Measurements from ENCODE around the gene ATP8B1. TPM values are rescaled to one million over a fixed set of nuclear protein-coding genes. Genes with fewer than 3 reads are reported as not detected.
A peak's percentile ranks its signal among the peaks of the same experiment; 100 is the strongest.

Gene ATP8B1
- polyA plus RNA-seq, 2 of the 4 experiments (the other 2 are of a cell fraction), result 7.1 to 23.4 TPM

DNA sequence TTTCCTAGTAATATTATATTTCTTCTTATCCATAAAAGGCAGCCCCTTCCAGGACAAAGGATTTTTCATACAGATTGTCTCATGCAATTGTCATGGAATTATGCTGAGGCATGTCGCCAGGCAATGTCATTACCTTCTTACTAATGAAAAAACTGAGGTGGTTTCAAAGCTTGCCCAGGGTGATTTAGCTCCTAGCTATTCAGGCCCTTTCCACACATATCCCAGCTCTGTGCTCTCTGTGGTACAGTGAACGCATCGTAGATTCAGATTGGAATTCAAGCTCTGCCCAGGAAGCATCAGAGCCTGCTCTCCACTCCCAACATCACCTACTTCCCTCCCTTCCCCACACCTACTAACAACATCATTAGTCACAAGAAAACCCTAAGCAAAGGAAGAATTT lies 60.1 kb downstream of the ATP8B1 start:
- POLR2A ChIA-PET, result no interaction called here
- DNase-seq (ENCODE audit: low read depth in 1 of 2, low spot score in 1 of 2), result no peak
- H3K27ac ChIP-seq, result peak overlapping the region; percentile 64 to 89
- H3K4me1 ChIP-seq, result peaks cover 73% of the 10 kb centered on the region
- H3K9me3 ChIP-seq, result no peaks in the 10 kb centered on the region
- no peak overlapping the region for H3K4me3 ChIP-seq
- peak; percentile 47 to 55; a peak in 3 of 6 replicates for ATAC-seq
- peak overlapping the region; percentile 53 for H3K4me2 ChIP-seq
- TF ChIP-seq SMC3 (IDR thresholded peaks at IDR 0.05), result no peak
- no peak for TF ChIP-seq NR3C1 (IDR thresholded peaks at IDR 0.05)
- TF ChIP-seq HOXB5 (CRISPR knock-in tag; IDR thresholded peaks at IDR 0.05), result no peak
- TF ChIP-seq RCOR1 (IDR thresholded peaks at IDR 0.05; ENCODE audit: low read depth, low read length), result no peak
- no peak for TF ChIP-seq ZC3H11A (IDR thresholded peaks at IDR 0.05)
- no peak for TF ChIP-seq RNF2 (IDR thresholded peaks at IDR 0.05; ENCODE audit: borderline replicate concordance, low read depth)
- no peak for TF ChIP-seq EHF (CRISPR knock-in tag; IDR thresholded peaks at IDR 0.05)
- TF ChIP-seq, protein P1, sequence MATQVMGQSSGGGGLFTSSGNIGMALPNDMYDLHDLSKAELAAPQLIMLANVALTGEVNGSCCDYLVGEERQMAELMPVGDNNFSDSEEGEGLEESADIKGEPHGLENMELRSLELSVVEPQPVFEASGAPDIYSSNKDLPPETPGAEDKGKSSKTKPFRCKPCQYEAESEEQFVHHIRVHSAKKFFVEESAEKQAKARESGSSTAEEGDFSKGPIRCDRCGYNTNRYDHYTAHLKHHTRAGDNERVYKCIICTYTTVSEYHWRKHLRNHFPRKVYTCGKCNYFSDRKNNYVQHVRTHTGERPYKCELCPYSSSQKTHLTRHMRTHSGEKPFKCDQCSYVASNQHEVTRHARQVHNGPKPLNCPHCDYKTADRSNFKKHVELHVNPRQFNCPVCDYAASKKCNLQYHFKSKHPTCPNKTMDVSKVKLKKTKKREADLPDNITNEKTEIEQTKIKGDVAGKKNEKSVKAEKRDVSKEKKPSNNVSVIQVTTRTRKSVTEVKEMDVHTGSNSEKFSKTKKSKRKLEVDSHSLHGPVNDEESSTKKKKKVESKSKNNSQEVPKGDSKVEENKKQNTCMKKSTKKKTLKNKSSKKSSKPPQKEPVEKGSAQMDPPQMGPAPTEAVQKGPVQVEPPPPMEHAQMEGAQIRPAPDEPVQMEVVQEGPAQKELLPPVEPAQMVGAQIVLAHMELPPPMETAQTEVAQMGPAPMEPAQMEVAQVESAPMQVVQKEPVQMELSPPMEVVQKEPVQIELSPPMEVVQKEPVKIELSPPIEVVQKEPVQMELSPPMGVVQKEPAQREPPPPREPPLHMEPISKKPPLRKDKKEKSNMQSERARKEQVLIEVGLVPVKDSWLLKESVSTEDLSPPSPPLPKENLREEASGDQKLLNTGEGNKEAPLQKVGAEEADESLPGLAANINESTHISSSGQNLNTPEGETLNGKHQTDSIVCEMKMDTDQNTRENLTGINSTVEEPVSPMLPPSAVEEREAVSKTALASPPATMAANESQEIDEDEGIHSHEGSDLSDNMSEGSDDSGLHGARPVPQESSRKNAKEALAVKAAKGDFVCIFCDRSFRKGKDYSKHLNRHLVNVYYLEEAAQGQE (IDR thresholded peaks at IDR 0.05), result no peak
- TF ChIP-seq, protein P2, sequence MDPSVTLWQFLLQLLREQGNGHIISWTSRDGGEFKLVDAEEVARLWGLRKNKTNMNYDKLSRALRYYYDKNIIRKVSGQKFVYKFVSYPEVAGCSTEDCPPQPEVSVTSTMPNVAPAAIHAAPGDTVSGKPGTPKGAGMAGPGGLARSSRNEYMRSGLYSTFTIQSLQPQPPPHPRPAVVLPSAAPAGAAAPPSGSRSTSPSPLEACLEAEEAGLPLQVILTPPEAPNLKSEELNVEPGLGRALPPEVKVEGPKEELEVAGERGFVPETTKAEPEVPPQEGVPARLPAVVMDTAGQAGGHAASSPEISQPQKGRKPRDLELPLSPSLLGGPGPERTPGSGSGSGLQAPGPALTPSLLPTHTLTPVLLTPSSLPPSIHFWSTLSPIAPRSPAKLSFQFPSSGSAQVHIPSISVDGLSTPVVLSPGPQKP (IDR thresholded peaks at IDR 0.05; ENCODE audit: low read depth, low read length), result no peak
- no peak for TF ChIP-seq CHD2 (IDR thresholded peaks at IDR 0.05; ENCODE audit: low read length, partially characterized antibody)
- no peak for TF ChIP-seq EHMT2 (IDR thresholded peaks at IDR 0.05; ENCODE audit: low read depth)
- TF ChIP-seq, protein P3, sequence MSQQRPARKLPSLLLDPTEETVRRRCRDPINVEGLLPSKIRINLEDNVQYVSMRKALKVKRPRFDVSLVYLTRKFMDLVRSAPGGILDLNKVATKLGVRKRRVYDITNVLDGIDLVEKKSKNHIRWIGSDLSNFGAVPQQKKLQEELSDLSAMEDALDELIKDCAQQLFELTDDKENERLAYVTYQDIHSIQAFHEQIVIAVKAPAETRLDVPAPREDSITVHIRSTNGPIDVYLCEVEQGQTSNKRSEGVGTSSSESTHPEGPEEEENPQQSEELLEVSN (IDR thresholded peaks at IDR 0.05; ENCODE audit: borderline replicate concordance, low read depth), result no peak
- TF ChIP-seq JUN (IDR thresholded peaks at IDR 0.05), result no peak
- TF ChIP-seq HDAC2 (IDR thresholded peaks at IDR 0.05), result no peak
- no peak for TF ChIP-seq ZSCAN20 (CRISPR knock-in tag; IDR thresholded peaks at IDR 0.05)
- TF ChIP-seq CBX2 (IDR thresholded peaks at IDR 0.05; ENCODE audit: borderline replicate concordance, low read depth), result no peak
- FAIRE-seq, result no peak
- 41% methylated on average over 3 of the region's 3 CpGs for WGBS (ENCODE audit: missing lambda C conversion rate)
- CTCF ChIA-PET, result interaction anchor here (1.1 to 1.5 kb wide), 3 partner anchors 13 to 379 kb away, joined by 3 to 6 read pairs (median 3); no protein-coding TSS in a partner anchor

DNA sequence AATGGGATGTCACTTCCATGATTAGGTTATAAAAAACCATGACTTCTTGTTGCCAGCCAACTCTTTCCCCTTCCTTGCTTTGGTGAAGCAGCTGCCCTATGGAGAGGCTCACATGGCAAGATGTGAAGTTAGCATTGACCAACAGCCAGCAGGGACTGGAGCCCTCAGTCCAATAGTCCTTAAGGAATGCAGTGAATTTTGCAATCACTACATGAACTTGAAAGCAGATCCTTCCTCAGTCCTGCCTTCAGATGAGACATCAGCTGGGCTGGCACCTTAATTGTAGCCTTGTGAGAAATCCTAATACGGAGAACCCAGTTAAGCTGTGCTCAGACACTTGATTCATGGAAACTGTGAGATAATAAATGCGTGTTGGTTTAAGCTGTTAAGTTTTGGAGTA lies 61.8 kb downstream of the ATP8B1 start:
- DNase-seq (ENCODE audit: low read depth in 1 of 2, low spot score in 1 of 2) (no peak), FAIRE-seq (no peak), ATAC-seq (no peak)
- Histone ChIP-seq H3K27ac (peak overlapping the region; percentile 27 to 53; a peak in 4 of 6 replicates), H3K9me3 (no peaks in the 10 kb centered on the region), H3K4me2 (0 out of 3 replicates have a peak overlapping the region, but pooled peaks have one; percentile 11), H3K4me3 (no peak overlapping the region), H3K4me1 (peaks cover 67% of the 10 kb centered on the region)
- ChIA-PET POLR2A (no interaction called here), CTCF (interaction anchor here (1.0 kb wide), 1 partner anchor 112 kb away, joined by 3 read pairs; no protein-coding TSS in a partner anchor)
- TF ChIP-seq MAZ (IDR thresholded peaks at IDR 0.05; ENCODE audit: borderline replicate concordance, low read depth, low read length) (no peak), TFCP2L1 (CRISPR knock-in tag; IDR thresholded peaks at IDR 0.05) (no peak), RARB (CRISPR knock-in tag; IDR thresholded peaks at IDR 0.05) (no peak), JUN (IDR thresholded peaks at IDR 0.05) (no peak), ZSCAN20 (CRISPR knock-in tag; IDR thresholded peaks at IDR 0.05) (no peak), RCOR1 (IDR thresholded peaks at IDR 0.05; ENCODE audit: low read depth, low read length) (no peak), MAFK (IDR thresholded peaks at IDR 0.05; ENCODE audit: partially characterized antibody) (no peak), JUNB (IDR thresholded peaks at IDR 0.05) (no peak), HEYL (CRISPR knock-in tag; IDR thresholded peaks at IDR 0.05) (no peak)
- TF ChIP-seq, protein P4, sequence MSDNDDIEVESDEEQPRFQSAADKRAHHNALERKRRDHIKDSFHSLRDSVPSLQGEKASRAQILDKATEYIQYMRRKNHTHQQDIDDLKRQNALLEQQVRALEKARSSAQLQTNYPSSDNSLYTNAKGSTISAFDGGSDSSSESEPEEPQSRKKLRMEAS (IDR thresholded peaks at IDR 0.05), result no peak
- TF ChIP-seq, protein P2 (IDR thresholded peaks at IDR 0.05; ENCODE audit: low read depth, low read length), result no peak
- TF ChIP-seq, protein P5, sequence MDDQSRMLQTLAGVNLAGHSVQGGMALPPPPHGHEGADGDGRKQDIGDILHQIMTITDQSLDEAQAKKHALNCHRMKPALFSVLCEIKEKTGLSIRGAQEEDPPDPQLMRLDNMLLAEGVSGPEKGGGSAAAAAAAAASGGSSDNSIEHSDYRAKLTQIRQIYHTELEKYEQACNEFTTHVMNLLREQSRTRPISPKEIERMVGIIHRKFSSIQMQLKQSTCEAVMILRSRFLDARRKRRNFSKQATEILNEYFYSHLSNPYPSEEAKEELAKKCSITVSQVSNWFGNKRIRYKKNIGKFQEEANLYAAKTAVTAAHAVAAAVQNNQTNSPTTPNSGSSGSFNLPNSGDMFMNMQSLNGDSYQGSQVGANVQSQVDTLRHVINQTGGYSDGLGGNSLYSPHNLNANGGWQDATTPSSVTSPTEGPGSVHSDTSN (IDR thresholded peaks at IDR 0.05), result no peak
- WGBS (ENCODE audit: missing lambda C conversion rate), result 97% methylated on average over 2 of the region's 2 CpGs

Data from A549 (cell line).